ENCODE measurements around the gene THRB. TPM values are rescaled to one million over a fixed set of nuclear protein-coding genes. Genes with fewer than 3 reads are reported as not detected.

Gene THRB
- total and polyA plus RNA-seq, 2 donors (not counting 3 experiments of a cell fraction or from before 2014, with no cell fraction given) = 0.06 TPM; not detected in 1

GRCh38 chr3:24142127-24142526, 352.5 kb downstream of the THRB start:
- dilution Hi-C loops (cut with MboI; ENCODE audit: extremely low pct_ligation_motif_present, low sequenced_read_pairs) (no loop called here), intact Hi-C loops (cut with micrococcal nuclease) (no loop called here)
- Histone ChIP-seq H3K4me1 (ENCODE audit: control insufficient read depth, extremely low read depth, insufficient read depth, low read length) (no peaks in the 10 kb centered on the region), H3K27ac (ENCODE audit: insufficient read depth, low read depth, low read length) (no peak overlapping the region), H3K4me2 (ENCODE audit: insufficient read depth, low read length) (no peak overlapping the region), H3K79me2 (ENCODE audit: control insufficient read depth, insufficient read depth, low read length) (no peaks in the 10 kb centered on the region), H4K20me1 (replicated peaks; ENCODE audit: control insufficient read depth, extremely low read depth, insufficient read depth, low read length) (no peaks in the 10 kb centered on the region), H3K9ac (replicated peaks; ENCODE audit: extremely low read depth, insufficient read depth, low read length) (no peak overlapping the region), H3K4me3 (replicated peaks in 1 of 3; ENCODE audit: insufficient read depth in 1 of 3, low read depth in 1 of 3, low read length in 3 of 3) (no peak overlapping the region), H3K27me3 (ENCODE audit: control insufficient read depth in 2 of 2, insufficient read depth in 2 of 2, low read length in 2 of 2) (no peaks in the 10 kb centered on the region), H3K9me1 (replicated peaks; ENCODE audit: control insufficient read depth, extremely low read depth, insufficient read depth, low read length) (no peaks in the 10 kb centered on the region), H3K9me3 (replicated peaks; ENCODE audit: control insufficient read depth, insufficient read depth, low read length) (no peaks in the 10 kb centered on the region), H3K36me3 (ENCODE audit: control insufficient read depth in 2 of 2, extremely low read depth in 1 of 2, insufficient read depth in 2 of 2, low read length in 2 of 2) (no peaks in the 10 kb centered on the region), H2AFZ (ENCODE audit: low read depth, low read length) (no peak overlapping the region)
- ChIA-PET POLR2A (no interaction called here), CTCF (no interaction called here)
- no peak for DNase-seq (ENCODE audit: low read depth, low spot score)
- TF ChIP-seq MAX (IDR thresholded peaks at IDR 0.05; ENCODE audit: insufficient read depth, insufficient read length) (no peak), MYC (IDR thresholded peaks at IDR 0.05; ENCODE audit: low read depth, low read length) (no peak), POLR2AphosphoS5 (IDR thresholded peaks at IDR 0.05; ENCODE audit: insufficient read depth, low read depth, low read length) (no peak), JUN (IDR thresholded peaks at IDR 0.05; ENCODE audit: borderline replicate concordance, insufficient read depth, insufficient read length, low read depth) (no peak), GATA2 (IDR thresholded peaks at IDR 0.05; ENCODE audit: insufficient read depth, insufficient read length, low read depth, low read length) (no peak), POLR2A (IDR thresholded peaks at IDR 0.05; ENCODE audit: low read depth, low read length) (no peak), CTCF (IDR thresholded peaks at IDR 0.05; ENCODE audit: extremely low read depth in 1 of 2, insufficient read depth in 1 of 2, low read depth in 1 of 2, low read length in 2 of 2) (no peak), FOS (IDR thresholded peaks at IDR 0.05; ENCODE audit: borderline replicate concordance, insufficient read depth, low read length) (no peak), EZH2 (IDR thresholded peaks at IDR 0.05; ENCODE audit: borderline replicate concordance, low read depth, low read length, severe bottlenecking) (no peak)
- FAIRE-seq = no peak
- BruUV-seq (replicated peaks) = no TSS peak

All from endothelial cell of umbilical vein (primary cell).